Trophoblast cell (in vitro differentiated cells and primary cell): ENCODE results near the gene ATP8A1.

Source experiments
- DNase-seq, 2 donors: peaks; one replicate each; pipeline ENCODE4 v3.0.0-alpha.2; 2016
- H2AFZ ChIP-seq: 2 replicates; pipeline ENCODE4 v1.6.1; 2013; ENCODE audit warnings: low read length, moderate library complexity, mild to moderate bottlenecking; ENCODE audit not compliant: insufficient read depth, poor library complexity
- H2AK5ac ChIP-seq: 2 replicates; pipeline ENCODE4 v1.6.1; 2013; ENCODE audit warnings: mild to moderate bottlenecking, low read length
- H2BK120ac ChIP-seq: 2 replicates; pipeline ENCODE4 v1.6.1; 2013; ENCODE audit warnings: low read length, mild to moderate bottlenecking, moderate library complexity; ENCODE audit not compliant: insufficient read depth, poor library complexity
- H2BK12ac ChIP-seq: 2 replicates; pipeline ENCODE4 v1.6.1; 2013; ENCODE audit warnings: mild to moderate bottlenecking, low read length, moderate library complexity
- H2BK5ac ChIP-seq: 2 replicates; pipeline ENCODE4 v1.6.1; 2013; ENCODE audit warnings: low read length, low read depth, moderate library complexity, mild to moderate bottlenecking; ENCODE audit not compliant: poor library complexity
- H3K14ac ChIP-seq: 2 replicates; pipeline ENCODE4 v1.6.1; 2013; ENCODE audit warnings: mild to moderate bottlenecking, low read length
- H3K18ac ChIP-seq: 2 replicates; pipeline ENCODE4 v1.6.1; 2013; ENCODE audit warnings: mild to moderate bottlenecking, low read length
- H3K23ac ChIP-seq: 2 replicates; pipeline ENCODE4 v1.6.1; 2013; ENCODE audit warnings: low read length
- H3K27ac ChIP-seq: 2 replicates; pipeline ENCODE4 v1.5.1; 2013; ENCODE audit warnings: low read depth, mild to moderate bottlenecking, inconsistent platforms, low read length, moderate library complexity
- H3K27me3 ChIP-seq: 2 replicates; pipeline ENCODE4 v1.6.1; 2013; ENCODE audit warnings: inconsistent platforms, mild to moderate bottlenecking, low read length, moderate library complexity; ENCODE audit not compliant: insufficient read depth
- H3K36me3 ChIP-seq, 2 experiments: 1 replicate in 1 of 2; 2 replicates in 1 of 2; pipeline ENCODE4 v1.6.1; 2013; ENCODE audit warnings: low read length in 2 of 2, mild to moderate bottlenecking in 2 of 2, moderate library complexity in 1 of 2; ENCODE audit not compliant: insufficient read depth in 2 of 2, control insufficient read depth in 1 of 2
- H3K4ac ChIP-seq: 2 replicates; pipeline ENCODE4 v1.6.1; 2013; ENCODE audit warnings: low read depth, mild to moderate bottlenecking, low read length, moderate library complexity
- H3K4me1 ChIP-seq, 2 experiments: 1 replicate in 1 of 2; 2 replicates in 1 of 2; pipeline ENCODE4 v1.6.1; 2013; ENCODE audit warnings: low read length in 2 of 2, mild to moderate bottlenecking in 2 of 2, moderate library complexity in 1 of 2; ENCODE audit not compliant: insufficient read depth in 2 of 2, control insufficient read depth in 1 of 2
- H3K4me2 ChIP-seq: 2 replicates; pipeline ENCODE4 v1.6.1; 2013; ENCODE audit warnings: inconsistent platforms, mild to moderate bottlenecking, low read length, moderate library complexity
- H3K4me3 ChIP-seq: 2 replicates; pipeline ENCODE4 v1.5.1; 2013; ENCODE audit warnings: mild to moderate bottlenecking, low read depth, low read length, inconsistent platforms
- H3K79me1 ChIP-seq: one replicate; pipeline ENCODE4 v1.6.1; 2013; ENCODE audit warnings: low read length
- H3K79me2 ChIP-seq: 2 replicates; pipeline ENCODE4 v1.6.1; 2013; ENCODE audit warnings: low read length, mild to moderate bottlenecking; ENCODE audit not compliant: control insufficient read depth, insufficient read depth, poor library complexity
- H3K9ac ChIP-seq: 2 replicates; pipeline ENCODE4 v1.6.1; 2013; ENCODE audit warnings: mild to moderate bottlenecking, low read length
- H3K9me3 ChIP-seq: 2 replicates; pipeline ENCODE4 v1.6.1; 2013; ENCODE audit warnings: low read depth, mild to moderate bottlenecking, control low read depth, inconsistent platforms, low read length; ENCODE audit not compliant: insufficient read depth
- H4K12ac ChIP-seq: 2 replicates; pipeline ENCODE4 v1.6.1; 2013; ENCODE audit warnings: low read depth, mild to moderate bottlenecking, low read length, moderate library complexity
- H4K8ac ChIP-seq: 2 replicates; pipeline ENCODE4 v1.6.1; 2013; ENCODE audit warnings: low read depth, mild to moderate bottlenecking, low read length, moderate library complexity
- H4K91ac ChIP-seq: one replicate; pipeline ENCODE4 v1.6.1; 2013; ENCODE audit warnings: low read depth, mild to moderate bottlenecking, low read length, moderate library complexity
- WGBS: extraction: QIAGEN DNeasy Blood & Tissue Kit; methylation state at CpG from one replicate; pipeline ENCODE4 v1.1.7; 2013; ENCODE audit warnings: missing lambda C conversion rate; ENCODE audit not compliant: insufficient read length, insufficient coverage; ENCODE audit errors: extremely low coverage; 5-methylcytosine and 5-hydroxymethylcytosine counted together

ATP8A1 gene

DNA sequence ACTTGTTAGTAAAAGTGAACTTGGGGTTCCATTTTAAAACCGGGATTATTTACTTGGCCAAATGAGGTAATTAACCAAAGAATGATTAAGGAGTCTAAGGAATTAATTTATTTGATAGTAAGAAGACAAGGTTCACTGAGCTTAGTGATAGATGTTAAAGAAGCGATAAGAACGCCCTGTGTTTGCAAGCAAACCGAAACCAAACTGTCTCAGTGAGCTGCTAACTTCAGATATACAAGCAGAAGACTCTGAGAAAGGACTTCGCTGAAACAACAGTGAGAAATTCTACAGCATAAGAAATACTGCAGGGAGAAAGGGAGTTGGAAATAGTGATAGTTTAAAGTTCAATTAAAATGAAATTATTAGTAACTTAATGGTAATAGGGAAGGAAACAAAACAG lies 297.2 kb downstream of the ATP8A1 start:
- H3K14ac ChIP-seq: no peak overlapping the region
- no peak for DNase-seq
- no peak overlapping the region for H2BK5ac ChIP-seq
- no peak overlapping the region for H4K8ac ChIP-seq
- no peak overlapping the region for H2AFZ ChIP-seq
- H4K12ac ChIP-seq: no peak overlapping the region
- H3K9me3 ChIP-seq: no peaks in the 10 kb centered on the region
- H3K79me1 ChIP-seq: no peaks in the 10 kb centered on the region
- H3K4me2 ChIP-seq: no peak overlapping the region
- no peak overlapping the region for H3K18ac ChIP-seq
- no peak overlapping the region for H2BK120ac ChIP-seq
- no peak overlapping the region for H2BK12ac ChIP-seq
- no peak overlapping the region for H2AK5ac ChIP-seq
- no peak overlapping the region for H3K4me3 ChIP-seq
- H3K4me1 ChIP-seq: no peaks in the 10 kb centered on the region
- H3K4ac ChIP-seq: no peak overlapping the region
- H3K27me3 ChIP-seq: no peaks in the 10 kb centered on the region
- H4K91ac ChIP-seq: no peak overlapping the region
- H3K27ac ChIP-seq: no peak overlapping the region
- H3K36me3 ChIP-seq: no peaks in the 10 kb centered on the region
- WGBS: no CpG with 5 or more reads among the region's 5 CpGs
- H3K9ac ChIP-seq: no peak overlapping the region
- no peaks in the 10 kb centered on the region for H3K79me2 ChIP-seq
- no peak overlapping the region for H3K23ac ChIP-seq
